ENCODE data around the gene GATA2. TPM values are rescaled to one million over a fixed set of nuclear protein-coding genes. Genes with fewer than 3 reads are reported as not detected.

GATA2 gene
- total RNA-seq, 3 donors from 2014 or later (not counting 1 experiment from before 2014, with no cell fraction given) = 0.92 to 225 (median 8.4) TPM

DNA sequence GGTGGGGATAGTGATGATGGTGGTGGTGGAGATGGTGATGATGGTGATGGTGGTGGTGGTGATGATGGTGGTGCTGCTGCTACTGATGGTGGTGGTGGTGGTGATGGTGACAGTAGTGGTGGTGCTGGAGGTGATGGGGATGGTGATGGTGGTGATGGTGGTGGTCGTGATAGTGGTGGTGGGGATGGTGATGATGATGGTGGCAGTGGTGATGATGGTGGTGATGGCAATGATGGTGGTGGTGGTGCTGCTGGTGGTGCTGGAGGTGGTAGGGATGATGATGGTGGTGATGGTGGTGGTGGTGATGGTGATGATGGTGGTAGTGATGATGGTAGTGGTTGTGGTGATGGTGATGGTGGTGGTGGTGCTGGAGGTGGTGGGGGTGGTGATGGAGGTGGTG is 47.6 kb downstream of the GATA2 start:
- WGBS (ENCODE audit: insufficient coverage) = 84% methylated on average over 1 of the region's 1 CpG
- H3K4me1 ChIP-seq (ENCODE audit: control insufficient read depth, insufficient read depth, low read length) = peaks cover 10% of the 10 kb centered on the region
- no peak overlapping the region for H3K27ac ChIP-seq (ENCODE audit: low read length)
- DNase-seq (no peak), ATAC-seq (no peak)
- H3K9me3 ChIP-seq (ENCODE audit: control insufficient read depth, insufficient read depth, low read length) = no peaks in the 10 kb centered on the region
- Mint-ChIP-seq H3K9me3 (peaks cover 0 to 12% of the 10 kb centered on the region in 2 donors), H3K27ac (peak overlapping the region in 1 of 2 donors; percentile 64), H3K27me3 (ENCODE audit: low read depth in 2 of 2) (peaks cover 12 to 14% of the 10 kb centered on the region in 2 donors), H3K4me1 (peaks cover 21 to 30% of the 10 kb centered on the region in 2 donors), H3K36me3 (no peaks in the 10 kb centered on the region), H3K4me3 (no peak overlapping the region)
- H3K4me3 ChIP-seq (ENCODE audit: low read length) = no peak overlapping the region
- TF ChIP-seq, protein P1, sequence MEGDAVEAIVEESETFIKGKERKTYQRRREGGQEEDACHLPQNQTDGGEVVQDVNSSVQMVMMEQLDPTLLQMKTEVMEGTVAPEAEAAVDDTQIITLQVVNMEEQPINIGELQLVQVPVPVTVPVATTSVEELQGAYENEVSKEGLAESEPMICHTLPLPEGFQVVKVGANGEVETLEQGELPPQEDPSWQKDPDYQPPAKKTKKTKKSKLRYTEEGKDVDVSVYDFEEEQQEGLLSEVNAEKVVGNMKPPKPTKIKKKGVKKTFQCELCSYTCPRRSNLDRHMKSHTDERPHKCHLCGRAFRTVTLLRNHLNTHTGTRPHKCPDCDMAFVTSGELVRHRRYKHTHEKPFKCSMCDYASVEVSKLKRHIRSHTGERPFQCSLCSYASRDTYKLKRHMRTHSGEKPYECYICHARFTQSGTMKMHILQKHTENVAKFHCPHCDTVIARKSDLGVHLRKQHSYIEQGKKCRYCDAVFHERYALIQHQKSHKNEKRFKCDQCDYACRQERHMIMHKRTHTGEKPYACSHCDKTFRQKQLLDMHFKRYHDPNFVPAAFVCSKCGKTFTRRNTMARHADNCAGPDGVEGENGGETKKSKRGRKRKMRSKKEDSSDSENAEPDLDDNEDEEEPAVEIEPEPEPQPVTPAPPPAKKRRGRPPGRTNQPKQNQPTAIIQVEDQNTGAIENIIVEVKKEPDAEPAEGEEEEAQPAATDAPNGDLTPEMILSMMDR (IDR thresholded peaks at IDR 0.05) = no peak
- H3K36me3 ChIP-seq (ENCODE audit: control insufficient read depth, insufficient read depth, low read length) = no peaks in the 10 kb centered on the region
- intact Hi-C loops (cut with micrococcal nuclease) = no loop called here
- H3K27me3 ChIP-seq (ENCODE audit: control insufficient read depth, insufficient read depth, low read length) = no peaks in the 10 kb centered on the region

DNA sequence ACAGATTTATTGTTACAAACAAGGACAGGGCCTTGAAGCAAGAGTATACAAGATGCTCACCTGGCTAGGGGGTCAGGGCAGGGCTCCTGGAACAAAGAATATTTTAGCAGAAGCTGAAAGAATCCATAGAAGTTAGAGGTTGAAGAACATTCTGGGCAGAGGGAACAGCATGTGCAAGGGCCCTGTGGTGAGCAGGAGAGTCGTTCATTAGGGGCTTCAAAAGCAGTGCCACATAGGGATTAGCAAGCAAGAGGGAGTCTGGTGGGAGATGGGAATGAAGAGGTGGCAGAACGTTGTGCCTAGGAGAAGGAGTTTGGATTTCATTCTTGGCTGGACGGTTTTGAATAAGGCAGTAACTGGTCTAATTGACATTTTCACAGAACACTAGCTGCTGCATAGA is 49.2 kb downstream of the GATA2 start:
- Mint-ChIP-seq H3K4me1 (peaks cover 18 to 27% of the 10 kb centered on the region in 2 donors), H3K36me3 (no peaks in the 10 kb centered on the region), H3K27ac (no peak overlapping the region), H3K9me3 (peaks cover 0 to 12% of the 10 kb centered on the region in 2 donors), H3K4me3 (no peak overlapping the region), H3K27me3 (ENCODE audit: low read depth in 2 of 2) (peaks cover 11 to 21% of the 10 kb centered on the region in 2 donors)
- H3K9me3 ChIP-seq (ENCODE audit: control insufficient read depth, insufficient read depth, low read length) = no peaks in the 10 kb centered on the region
- H3K27me3 ChIP-seq (ENCODE audit: control insufficient read depth, insufficient read depth, low read length) = no peaks in the 10 kb centered on the region
- H3K4me1 ChIP-seq (ENCODE audit: control insufficient read depth, insufficient read depth, low read length) = peaks cover 7% of the 10 kb centered on the region
- intact Hi-C loops (cut with micrococcal nuclease) = no loop called here
- 72% methylated on average over 3 of the region's 3 CpGs for WGBS (ENCODE audit: insufficient coverage)
- TF ChIP-seq, protein P1 (IDR thresholded peaks at IDR 0.05) = no peak
- DNase-seq (no peak), ATAC-seq (no peak)
- no peak overlapping the region for H3K27ac ChIP-seq (ENCODE audit: low read length)
- H3K4me3 ChIP-seq (ENCODE audit: low read length) = no peak overlapping the region
- no peaks in the 10 kb centered on the region for H3K36me3 ChIP-seq (ENCODE audit: control insufficient read depth, insufficient read depth, low read length)

GRCh38 chr3:128442949-128443348 is 50.1 kb downstream of the GATA2 start:
- ATAC-seq = no peak
- intact Hi-C loops (cut with micrococcal nuclease) = no loop called here
- no peaks in the 10 kb centered on the region for H3K27me3 ChIP-seq (ENCODE audit: control insufficient read depth, insufficient read depth, low read length)
- H3K36me3 Mint-ChIP-seq = no peaks in the 10 kb centered on the region
- no peak for DNase-seq
- no peaks in the 10 kb centered on the region for H3K36me3 ChIP-seq (ENCODE audit: control insufficient read depth, insufficient read depth, low read length)
- H3K4me1 Mint-ChIP-seq = peaks cover 11 to 20% of the 10 kb centered on the region in 2 donors
- no peak overlapping the region for H3K27ac Mint-ChIP-seq
- TF ChIP-seq, protein P1 (IDR thresholded peaks at IDR 0.05) = no peak
- H3K4me3 Mint-ChIP-seq = no peak overlapping the region
- H3K9me3 Mint-ChIP-seq = peaks cover 0 to 12% of the 10 kb centered on the region in 2 donors
- no peaks in the 10 kb centered on the region for H3K9me3 ChIP-seq (ENCODE audit: control insufficient read depth, insufficient read depth, low read length)
- H3K4me1 ChIP-seq (ENCODE audit: control insufficient read depth, insufficient read depth, low read length) = no peaks in the 10 kb centered on the region
- WGBS (ENCODE audit: insufficient coverage) = 89% methylated on average over 6 of the region's 6 CpGs
- H3K27me3 Mint-ChIP-seq (ENCODE audit: low read depth in 2 of 2) = peaks cover 6 to 23% of the 10 kb centered on the region in 2 donors
- no peak overlapping the region for H3K4me3 ChIP-seq (ENCODE audit: low read length)
- H3K27ac ChIP-seq (ENCODE audit: low read length) = no peak overlapping the region

DNA sequence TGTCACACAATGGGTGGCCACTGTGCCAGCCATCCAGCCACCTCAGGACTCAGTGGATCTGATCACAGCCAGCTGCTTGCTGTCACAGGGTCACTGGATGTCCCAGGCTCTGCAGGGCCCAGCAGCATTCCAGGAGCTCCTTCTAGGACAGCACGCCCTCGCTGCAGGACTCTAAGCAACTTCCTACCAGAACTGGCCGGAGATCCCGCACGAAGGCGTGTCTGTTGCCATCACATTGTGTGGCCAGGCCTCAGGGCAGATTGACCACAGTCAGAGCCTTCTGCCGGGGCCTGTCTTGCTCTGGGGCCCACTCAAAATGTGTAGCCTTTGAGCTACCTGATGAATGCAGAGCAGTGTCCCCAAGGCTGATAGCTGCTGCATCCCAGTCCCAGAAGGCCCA is 50.9 kb downstream of the GATA2 start:
- no peak overlapping the region for H3K4me3 ChIP-seq (ENCODE audit: low read length)
- H3K9me3 ChIP-seq (ENCODE audit: control insufficient read depth, insufficient read depth, low read length) = no peaks in the 10 kb centered on the region
- H3K9me3 Mint-ChIP-seq = peaks cover 0 to 12% of the 10 kb centered on the region in 2 donors
- peaks cover 5 to 20% of the 10 kb centered on the region in 2 donors for H3K4me1 Mint-ChIP-seq
- H3K27me3 Mint-ChIP-seq (ENCODE audit: low read depth in 2 of 2) = peaks cover 6 to 23% of the 10 kb centered on the region in 2 donors
- DNase-seq (no peak), ATAC-seq (no peak)
- H3K27me3 ChIP-seq (ENCODE audit: control insufficient read depth, insufficient read depth, low read length) = no peaks in the 10 kb centered on the region
- TF ChIP-seq, protein P1 (IDR thresholded peaks at IDR 0.05) = no peak
- H3K27ac ChIP-seq (ENCODE audit: low read length) = no peak overlapping the region
- intact Hi-C loops (cut with micrococcal nuclease) = no loop called here
- no peaks in the 10 kb centered on the region for H3K4me1 ChIP-seq (ENCODE audit: control insufficient read depth, insufficient read depth, low read length)
- H3K36me3 Mint-ChIP-seq = no peaks in the 10 kb centered on the region
- 86% methylated on average over 7 of the region's 7 CpGs for WGBS (ENCODE audit: insufficient coverage)
- H3K36me3 ChIP-seq (ENCODE audit: control insufficient read depth, insufficient read depth, low read length) = no peaks in the 10 kb centered on the region
- no peak overlapping the region for H3K27ac Mint-ChIP-seq
- H3K4me3 Mint-ChIP-seq = no peak overlapping the region
